Activated B cell treated with CpG ODN at 0.5 μM for 24 hours (primary cell): ENCODE data around the gene ERVFRD-1. TPM values are rescaled to one million over a fixed set of nuclear protein-coding genes. Genes with fewer than 3 reads are reported as not detected.

Experiments used
- ATAC-seq: fragments of 200-7000 bp; cut with Tn5 transposase; one replicate; pipeline ENCODE4 v1.10.0; 2021; ENCODE audit warnings: low read depth, mild to moderate bottlenecking, moderate library complexity
- CTCF ChIA-PET: fragments of 350-600 bp; sonication (Branson Sonifier 250); formaldehyde crosslinking; loops from one replicate; lab custom pipeline; 2021; ENCODE audit warnings: antibody characterized with exemption; lab: Charles Lee
- POLR2A ChIA-PET: fragments of 350-600 bp; sonication (Branson Sonifier 250); formaldehyde crosslinking; loops from one replicate; lab custom pipeline; 2021; ENCODE audit warnings: antibody characterized with exemption; lab: Charles Lee
- DNase-seq: peaks from one replicate; pipeline ENCODE4 v3.0.0; 2022
- H3K27ac Mint-ChIP-seq: one replicate; pipeline ENCODE4 v1.8.0; 2020; ENCODE audit warnings: mixed read lengths
- H3K27me3 Mint-ChIP-seq: one replicate; pipeline ENCODE4 v1.8.0; 2021; ENCODE audit warnings: mixed read lengths
- H3K36me3 Mint-ChIP-seq: one replicate; pipeline ENCODE4 v1.8.0; 2021; ENCODE audit warnings: low read depth, mixed read lengths
- H3K4me1 Mint-ChIP-seq: one replicate; pipeline ENCODE4 v1.8.0; 2021; ENCODE audit warnings: mixed read lengths
- H3K4me3 Mint-ChIP-seq: one replicate; pipeline ENCODE4 v1.8.0; 2020; ENCODE audit warnings: mild to moderate bottlenecking, mixed read lengths
- H3K9me3 Mint-ChIP-seq: one replicate; pipeline ENCODE4 v1.8.0; 2020; ENCODE audit warnings: mixed read lengths
- intact Hi-C: fragments of 100-400 bp; cut with micrococcal nuclease; formaldehyde crosslinking; loops from one replicate; pipeline ENCODE4 v1.15.1; 2024
- total RNA-seq: library from RNA; stranded (reverse); gene quantifications from 2 replicates; pipeline ENCODE4 v1.2.3, GENCODE V29; 2022
- TF ChIP-seq, protein P1 (sequence below): fragments of 200-600 bp; IDR thresholded peaks from one replicate; pipeline ENCODE4 v1.8.0; 2022; ENCODE audit warnings: antibody characterized with exemption, mild to moderate bottlenecking

The ERVFRD-1 gene
- total RNA-seq, 1 donor from 2014 or later: not detected

DNA sequence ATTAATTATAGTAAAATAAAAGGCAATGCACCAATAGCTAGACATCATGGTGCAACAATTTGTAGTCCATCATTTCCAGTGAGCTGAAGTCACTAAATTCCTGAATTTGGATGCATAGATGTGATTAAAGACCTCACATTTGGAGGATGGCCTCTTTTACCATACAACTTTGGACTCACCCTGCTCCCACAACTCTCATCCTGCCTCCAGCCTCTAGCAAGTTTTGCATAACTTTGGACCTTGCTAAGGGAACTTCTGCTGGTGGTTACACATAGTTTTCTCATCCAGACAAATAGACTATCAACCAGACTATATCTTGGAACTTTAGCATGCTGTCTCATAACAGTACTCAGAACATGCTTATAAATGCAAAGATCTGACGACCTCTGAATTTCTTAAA lies 54.7 kb downstream of the ERVFRD-1 start:
- H3K4me1 Mint-ChIP-seq: no peaks in the 10 kb centered on the region
- ChIA-PET POLR2A (interaction anchor here (0.5 kb wide), 1 partner anchor 12 kb away, joined by 3 read pairs; no protein-coding TSS in a partner anchor), CTCF (no interaction called here)
- intact Hi-C loops: no loop called here
- TF ChIP-seq, protein P1, sequence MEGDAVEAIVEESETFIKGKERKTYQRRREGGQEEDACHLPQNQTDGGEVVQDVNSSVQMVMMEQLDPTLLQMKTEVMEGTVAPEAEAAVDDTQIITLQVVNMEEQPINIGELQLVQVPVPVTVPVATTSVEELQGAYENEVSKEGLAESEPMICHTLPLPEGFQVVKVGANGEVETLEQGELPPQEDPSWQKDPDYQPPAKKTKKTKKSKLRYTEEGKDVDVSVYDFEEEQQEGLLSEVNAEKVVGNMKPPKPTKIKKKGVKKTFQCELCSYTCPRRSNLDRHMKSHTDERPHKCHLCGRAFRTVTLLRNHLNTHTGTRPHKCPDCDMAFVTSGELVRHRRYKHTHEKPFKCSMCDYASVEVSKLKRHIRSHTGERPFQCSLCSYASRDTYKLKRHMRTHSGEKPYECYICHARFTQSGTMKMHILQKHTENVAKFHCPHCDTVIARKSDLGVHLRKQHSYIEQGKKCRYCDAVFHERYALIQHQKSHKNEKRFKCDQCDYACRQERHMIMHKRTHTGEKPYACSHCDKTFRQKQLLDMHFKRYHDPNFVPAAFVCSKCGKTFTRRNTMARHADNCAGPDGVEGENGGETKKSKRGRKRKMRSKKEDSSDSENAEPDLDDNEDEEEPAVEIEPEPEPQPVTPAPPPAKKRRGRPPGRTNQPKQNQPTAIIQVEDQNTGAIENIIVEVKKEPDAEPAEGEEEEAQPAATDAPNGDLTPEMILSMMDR: no peak
- ATAC-seq (no peak), DNase-seq (no peak)
- no peaks in the 10 kb centered on the region for H3K36me3 Mint-ChIP-seq
- peaks cover 9% of the 10 kb centered on the region for H3K27me3 Mint-ChIP-seq
- H3K4me3 Mint-ChIP-seq: no peak overlapping the region
- H3K9me3 Mint-ChIP-seq: no peaks in the 10 kb centered on the region
- no peak overlapping the region for H3K27ac Mint-ChIP-seq

DNA sequence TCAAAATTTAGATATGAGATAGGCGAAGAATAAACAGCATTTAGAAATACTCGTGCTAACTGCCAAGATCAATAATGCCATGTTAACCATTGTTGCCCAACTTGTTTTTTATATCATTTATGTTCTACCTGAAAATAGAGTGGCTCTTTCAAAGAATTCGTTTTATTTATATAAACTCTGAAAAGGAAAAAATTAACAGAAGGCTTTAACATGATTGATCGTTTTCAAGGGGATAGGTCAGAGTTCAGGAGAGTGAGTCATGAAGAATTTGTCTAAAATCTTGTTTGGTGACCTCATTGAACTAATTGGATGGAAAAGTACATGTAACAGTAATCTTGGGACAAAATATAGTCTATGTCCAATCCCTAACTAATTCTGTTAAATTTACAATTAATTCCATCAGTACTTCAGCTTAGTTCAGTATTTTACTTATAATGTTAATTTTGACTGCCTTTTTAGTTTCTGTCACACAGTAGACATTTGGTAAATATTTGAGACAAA lies 56.3 kb downstream of the ERVFRD-1 start:
- H3K9me3 Mint-ChIP-seq: no peaks in the 10 kb centered on the region
- no peak overlapping the region for H3K4me3 Mint-ChIP-seq
- ChIA-PET CTCF (interaction anchor here (1.7 kb wide), 1 partner anchor 14 kb away, joined by 7 read pairs; no protein-coding TSS in a partner anchor), POLR2A (no interaction called here)
- intact Hi-C loops: no loop called here
- DNase-seq (no peak), ATAC-seq (no peak)
- H3K27me3 Mint-ChIP-seq: peaks cover 17% of the 10 kb centered on the region
- H3K4me1 Mint-ChIP-seq: no peaks in the 10 kb centered on the region
- TF ChIP-seq, protein P1: no peak
- no peak overlapping the region for H3K27ac Mint-ChIP-seq
- H3K36me3 Mint-ChIP-seq: no peaks in the 10 kb centered on the region

DNA sequence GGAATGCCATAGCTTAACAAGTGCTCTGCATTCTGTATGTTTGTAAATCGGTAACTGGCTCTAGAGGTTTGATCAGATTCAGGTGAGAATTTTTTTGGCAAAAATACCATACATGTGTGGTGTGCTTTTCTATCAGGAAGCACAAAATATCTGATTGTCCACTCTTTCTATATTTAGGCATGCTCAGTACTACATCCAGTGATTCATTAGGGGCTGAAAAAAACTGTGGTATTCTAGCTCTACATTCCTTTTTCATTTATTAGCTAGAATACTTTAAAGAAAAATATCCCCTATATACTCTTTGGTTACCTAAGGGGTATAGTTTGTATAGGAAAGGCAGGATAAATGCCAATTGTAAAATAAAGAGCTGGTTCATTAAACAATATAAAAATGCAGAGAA lies 56.8 kb downstream of the ERVFRD-1 start:
- Mint-ChIP-seq H3K9me3 (no peaks in the 10 kb centered on the region), H3K27me3 (peaks cover 19% of the 10 kb centered on the region), H3K36me3 (no peaks in the 10 kb centered on the region), H3K27ac (no peak overlapping the region), H3K4me3 (no peak overlapping the region), H3K4me1 (no peaks in the 10 kb centered on the region)
- POLR2A ChIA-PET: interaction anchor here (0.5 kb wide), 1 partner anchor 187 kb away, joined by 3 read pairs; no protein-coding TSS in a partner anchor
- CTCF ChIA-PET: interaction anchor here (1.7 kb wide), 1 partner anchor 14 kb away, joined by 7 read pairs; no protein-coding TSS in a partner anchor
- TF ChIP-seq, protein P1: no peak
- no peak for DNase-seq
- intact Hi-C loops: no loop called here
- ATAC-seq: no peak

DNA sequence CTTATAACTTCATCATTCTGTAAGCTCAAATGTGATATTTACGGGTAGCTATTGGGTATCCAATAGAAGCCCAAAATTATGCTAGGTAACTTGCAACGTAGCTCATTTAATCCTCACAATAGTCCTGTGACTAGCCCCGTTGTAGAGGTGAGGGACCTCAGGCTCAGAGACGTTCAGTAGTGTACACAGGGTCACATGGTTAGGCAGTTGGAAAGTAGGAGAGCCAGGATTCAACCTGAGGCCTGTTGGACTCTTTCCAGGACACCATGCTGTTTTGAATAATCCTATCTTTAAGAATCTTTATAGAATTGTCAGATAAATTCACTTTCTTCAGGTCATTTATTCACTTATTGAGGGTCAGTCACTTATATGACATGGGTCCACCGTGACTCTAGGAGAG lies 58.2 kb downstream of the ERVFRD-1 start:
- Mint-ChIP-seq H3K9me3 (no peaks in the 10 kb centered on the region), H3K27ac (no peak overlapping the region), H3K27me3 (peaks cover 31% of the 10 kb centered on the region), H3K36me3 (no peaks in the 10 kb centered on the region), H3K4me1 (no peaks in the 10 kb centered on the region), H3K4me3 (no peak overlapping the region)
- ChIA-PET POLR2A (no interaction called here), CTCF (no interaction called here)
- intact Hi-C loops: no loop called here
- TF ChIP-seq, protein P1: no peak
- no peak for DNase-seq
- ATAC-seq: no peak

Other genes with a start within 250 kb of the ERVFRD-1 start
- gene GCM2, start 229.7 kb downstream of the ERVFRD-1 start, total RNA-seq: not detected in 2 replicates
- 0.13 and 0.17 TPM in 2 replicates for gene SYCP2L, start 224.7 kb downstream of the ERVFRD-1 start, total RNA-seq
- gene ELOVL2, start 67.4 kb downstream of the ERVFRD-1 start, total RNA-seq: not detected in 2 replicates
- gene SMIM13, start 17.9 kb downstream of the ERVFRD-1 start, total RNA-seq: 5.8 and 5.9 TPM in 2 replicates
- 57.4 and 61.9 TPM in 2 replicates for gene NEDD9, start 120.9 kb upstream of the ERVFRD-1 start, total RNA-seq